Astrocyte of the spinal cord (primary cell): ENCODE measurements around the gene IDH3G.

Experiments used
- DNase-seq: peaks from one replicate; pipeline ENCODE4 v3.0.0; 2011; ENCODE audit warnings: low read depth, low spot score
- H3K4me3 ChIP-seq: 2 replicates; pipeline ENCODE4 v1.5.1; 2011; ENCODE audit warnings: low read depth, mild to moderate bottlenecking, low read length, moderate library complexity
- in situ Hi-C: cut with HindIII; loops from 2 replicates; pipeline ENCODE4 v1.10.0; 2017; ENCODE audit warnings: low sequenced_read_pairs
- TF ChIP-seq, protein P1 (sequence below): IDR thresholded peaks from 2 replicates; pipeline ENCODE4 v1.5.1; 2012; ENCODE audit warnings: low read depth, mild to moderate bottlenecking, low read length, inconsistent platforms

The IDH3G gene

GRCh38 chrX:153829799-153830639 is 35.8 kb upstream of the IDH3G start, which contains the start of gene PDZD4:
Gene PDZD4 (minus strand): TSS chrX:153830544. CDS start chrX:153830298, 246 bp downstream.
- no peak within 1 kb of the TSS for H3K4me3 ChIP-seq
- TF ChIP-seq, protein P1, sequence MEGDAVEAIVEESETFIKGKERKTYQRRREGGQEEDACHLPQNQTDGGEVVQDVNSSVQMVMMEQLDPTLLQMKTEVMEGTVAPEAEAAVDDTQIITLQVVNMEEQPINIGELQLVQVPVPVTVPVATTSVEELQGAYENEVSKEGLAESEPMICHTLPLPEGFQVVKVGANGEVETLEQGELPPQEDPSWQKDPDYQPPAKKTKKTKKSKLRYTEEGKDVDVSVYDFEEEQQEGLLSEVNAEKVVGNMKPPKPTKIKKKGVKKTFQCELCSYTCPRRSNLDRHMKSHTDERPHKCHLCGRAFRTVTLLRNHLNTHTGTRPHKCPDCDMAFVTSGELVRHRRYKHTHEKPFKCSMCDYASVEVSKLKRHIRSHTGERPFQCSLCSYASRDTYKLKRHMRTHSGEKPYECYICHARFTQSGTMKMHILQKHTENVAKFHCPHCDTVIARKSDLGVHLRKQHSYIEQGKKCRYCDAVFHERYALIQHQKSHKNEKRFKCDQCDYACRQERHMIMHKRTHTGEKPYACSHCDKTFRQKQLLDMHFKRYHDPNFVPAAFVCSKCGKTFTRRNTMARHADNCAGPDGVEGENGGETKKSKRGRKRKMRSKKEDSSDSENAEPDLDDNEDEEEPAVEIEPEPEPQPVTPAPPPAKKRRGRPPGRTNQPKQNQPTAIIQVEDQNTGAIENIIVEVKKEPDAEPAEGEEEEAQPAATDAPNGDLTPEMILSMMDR = no peak
- in situ Hi-C loops = no loop called here
- DNase-seq = no peak

DNA sequence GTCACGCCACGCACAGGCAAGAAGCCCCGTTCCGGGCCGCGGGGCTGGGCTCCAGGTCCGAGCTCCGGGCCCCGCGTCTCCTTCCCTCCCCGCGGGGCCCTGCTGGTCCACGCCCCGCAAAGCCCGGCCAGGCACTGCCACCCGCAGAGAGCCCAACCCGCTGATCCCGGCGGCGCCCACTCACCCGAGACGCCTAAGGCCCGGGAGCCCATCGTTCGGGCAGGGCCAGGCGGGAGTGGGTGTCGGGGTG is 35.3 kb upstream of the IDH3G start:
- in situ Hi-C loops = no loop called here
- no peak overlapping the region for H3K4me3 ChIP-seq
- TF ChIP-seq, protein P1 = no peak
- no peak for DNase-seq

GRCh38 chrX:153828723-153829548 is 34.8 kb upstream of the IDH3G start:
- H3K4me3 ChIP-seq = no peak overlapping the region
- in situ Hi-C loops = no loop called here
- TF ChIP-seq, protein P1 = no peak
- no peak for DNase-seq

DNA sequence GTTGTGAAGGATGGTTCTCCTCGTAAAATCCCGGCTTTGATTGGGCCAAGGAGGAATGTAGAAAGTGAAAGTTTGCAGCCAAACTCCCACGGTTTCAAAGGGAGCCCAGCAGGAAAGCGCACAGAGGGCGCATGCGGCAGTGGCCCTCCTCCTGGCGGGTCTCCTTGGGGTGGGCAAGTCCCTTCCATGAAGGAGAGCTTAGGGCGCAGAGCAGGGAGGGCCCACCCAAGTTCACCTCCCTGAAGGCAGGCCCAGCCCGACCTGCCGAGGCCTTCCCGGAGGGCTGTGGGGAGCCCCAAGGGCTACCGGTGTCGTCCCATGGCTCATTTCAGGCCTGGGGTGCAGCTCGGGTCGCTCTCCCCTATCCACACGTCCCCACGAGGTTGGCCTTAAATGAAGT is 34.1 kb upstream of the IDH3G start:
- no peak overlapping the region for H3K4me3 ChIP-seq
- in situ Hi-C loops = no loop called here
- TF ChIP-seq, protein P1 = no peak
- no peak for DNase-seq

DNA sequence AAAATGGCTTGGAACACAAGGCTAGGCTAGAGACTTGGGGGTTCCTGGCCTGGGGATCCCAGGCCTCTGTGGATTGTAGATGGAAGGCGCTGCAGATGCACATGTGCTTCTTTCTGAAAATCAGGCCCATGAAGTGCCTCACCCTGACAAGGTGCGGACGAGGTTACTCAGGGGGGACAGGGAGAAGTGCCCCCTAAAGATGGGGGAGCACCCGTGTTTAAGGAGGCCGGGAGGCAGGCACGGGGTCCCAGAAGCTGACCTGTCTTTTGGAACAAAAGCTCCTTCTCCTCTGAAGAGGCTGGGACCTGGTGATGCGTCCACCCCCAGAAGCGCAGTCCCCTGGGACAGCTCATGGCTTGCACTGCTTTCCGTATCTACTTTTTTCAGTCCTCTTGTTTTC is 33.7 kb upstream of the IDH3G start:
- DNase-seq = no peak
- TF ChIP-seq, protein P1 = no peak
- in situ Hi-C loops = no loop called here
- H3K4me3 ChIP-seq = no peak overlapping the region

DNA sequence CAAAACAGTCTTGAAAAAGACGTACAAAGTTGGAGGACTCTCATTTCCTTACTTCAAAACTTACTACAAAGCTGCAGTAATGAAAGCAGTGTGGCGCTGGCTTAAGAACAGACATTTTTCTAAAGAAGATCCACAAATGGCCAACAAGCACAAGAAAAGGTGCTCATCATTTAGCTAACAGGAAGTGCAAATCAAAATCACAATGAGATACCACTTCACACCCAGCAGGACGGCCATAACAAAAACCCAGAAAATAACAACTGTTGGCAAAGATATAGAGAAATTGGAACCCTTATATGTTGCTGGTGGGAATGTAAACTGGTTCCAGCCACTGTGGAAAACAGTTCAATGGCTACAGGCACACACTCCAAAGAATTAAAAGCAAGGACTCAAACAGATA is 32.8 kb upstream of the IDH3G start:
- in situ Hi-C loops = no loop called here
- TF ChIP-seq, protein P1 = no peak
- no peak for DNase-seq
- H3K4me3 ChIP-seq = no peak overlapping the region
